Keratinocyte (primary cell): ENCODE measurements around the gene PCCA. TPM values are rescaled to one million over a fixed set of nuclear protein-coding genes. Genes with fewer than 3 reads are reported as not detected.

Source experiments
- DNase-seq: peaks from one replicate; pipeline ENCODE4 v3.0.0-alpha.2; 2011; ENCODE audit warnings: low read depth, missing footprints, low spot score
- FAIRE-seq: peaks from 2 replicates; lab custom pipeline; 2011; peaks lifted over from hg19 to GRCh38; lab: Jason Lieb, UNC
- H2AFZ ChIP-seq: 2 replicates; pipeline ENCODE4 v1.6.0; 2012; ENCODE audit warnings: low read length, control low read depth, inconsistent platforms; ENCODE audit not compliant: control insufficient read depth
- H3K27ac ChIP-seq: 2 replicates; pipeline ENCODE4 v1.5.1; 2011; ENCODE audit warnings: low read length; ENCODE audit not compliant: control insufficient read depth, insufficient read depth
- H3K27me3 ChIP-seq: 3 replicates; pipeline ENCODE4 v1.6.0; 2011; ENCODE audit warnings: low read length; ENCODE audit not compliant: control insufficient read depth, insufficient read depth; ENCODE audit errors: extremely low read depth
- H3K36me3 ChIP-seq, 2 experiments: 2 replicates in 1 of 2; 3 replicates in 1 of 2; pipeline ENCODE4 v1.5.1; 2011; ENCODE audit warnings: low read length in 2 of 2, mild to moderate bottlenecking in 1 of 2; ENCODE audit not compliant: control insufficient read depth in 2 of 2, insufficient read depth in 2 of 2; ENCODE audit errors: extremely low read depth in 1 of 2
- H3K4me1 ChIP-seq: 3 replicates; pipeline ENCODE4 v1.5.1; 2011; ENCODE audit warnings: low read length; ENCODE audit not compliant: control insufficient read depth, insufficient read depth; ENCODE audit errors: extremely low read depth
- H3K4me2 ChIP-seq: 3 replicates; pipeline ENCODE4 v1.6.0; 2011; ENCODE audit warnings: low read depth, low read length; ENCODE audit not compliant: control insufficient read depth, insufficient read depth; ENCODE audit errors: extremely low read depth
- H3K4me3 ChIP-seq, 3 experiments: fragments of 200-600 bp in 1 of 3; sonication (generic) in 1 of 3; 2 replicates in 2 of 3; 3 replicates in 1 of 3; pipeline ENCODE4 v1.5.1; 2011 to 2016; ENCODE audit warnings: low read length in 3 of 3, mild to moderate bottlenecking in 3 of 3, control low read depth in 2 of 3, inconsistent platforms in 1 of 3, low read depth in 1 of 3, mixed read lengths in 1 of 3, mixed run types in 1 of 3, moderate library complexity in 1 of 3; ENCODE audit not compliant: control insufficient read depth in 2 of 3, insufficient read depth in 2 of 3; ENCODE audit errors: extremely low read depth in 1 of 3
- H3K79me2 ChIP-seq: 2 replicates; pipeline ENCODE4 v1.6.0; 2012; ENCODE audit warnings: low read length; ENCODE audit not compliant: control insufficient read depth, insufficient read depth
- H3K9ac ChIP-seq: 3 replicates; pipeline ENCODE4 v1.6.0; 2011; ENCODE audit warnings: low read length; ENCODE audit not compliant: control insufficient read depth, insufficient read depth; ENCODE audit errors: extremely low read depth
- H3K9me1 ChIP-seq: 3 replicates; pipeline ENCODE4 v1.6.0; 2011; ENCODE audit warnings: low read length; ENCODE audit not compliant: control insufficient read depth, insufficient read depth; ENCODE audit errors: extremely low read depth
- H3K9me3 ChIP-seq: 2 replicates; pipeline ENCODE4 v1.5.1; 2012; ENCODE audit warnings: low read depth, low read length; ENCODE audit not compliant: control insufficient read depth
- H4K20me1 ChIP-seq: 3 replicates; pipeline ENCODE4 v1.6.0; 2011; ENCODE audit warnings: low read length; ENCODE audit not compliant: control insufficient read depth, insufficient read depth; ENCODE audit errors: extremely low read depth
- EZH2 ChIP-seq: IDR thresholded peaks from one replicate; pipeline ENCODE4 v1.6.1; 2012; ENCODE audit warnings: inconsistent platforms, mild to moderate bottlenecking, low read length, moderate library complexity
- dilution Hi-C: fragments of 300-500 bp; cut with MboI; formaldehyde crosslinking; loops from one replicate; pipeline ENCODE4 v1.7.0; 2020; ENCODE audit warnings: low sequenced_read_pairs; ENCODE audit not compliant: extremely low pct_ligation_motif_present
- polyA plus RNA-seq, 5 experiments: library from polyadenylated mRNA; depleted of rRNA in 3 of 5; stranded (reverse) in 3 of 5; stranded (forward) in 1 of 5; unstranded in 1 of 5; fragments of >200 nt; gene quantifications; 1 replicate in 1 of 5; 2 replicates in 3 of 5; 3 replicates in 1 of 5; pipeline versions ENCODE4 v1.2.1 to v1.2.3, GENCODE V29; 2011 to 2012; ENCODE audit warnings: missing spikeins in 2 of 5, low read depth in 1 of 5, low replicate concordance in 1 of 5
- TF ChIP-seq, protein P1 (sequence below), 3 experiments: IDR thresholded peaks in 1 of 3; conservative IDR thresholded peaks in 1 of 3; optimal IDR thresholded peaks in 1 of 3; 2 replicates in 2 of 3; 3 replicates in 1 of 3; pipeline versions ENCODE3 to v1.5.1; 2011; ENCODE audit warnings: low read length in 3 of 3, mild to moderate bottlenecking in 3 of 3, moderate library complexity in 2 of 3, control low read depth in 1 of 3, inconsistent platforms in 1 of 3; ENCODE audit not compliant: insufficient read depth in 2 of 3; ENCODE audit errors: extremely low read depth in 1 of 3

The PCCA gene
- polyA plus RNA-seq, 1 donor (not counting 4 experiments of a cell fraction or from before 2014, with no cell fraction given): 8.1 TPM

DNA sequence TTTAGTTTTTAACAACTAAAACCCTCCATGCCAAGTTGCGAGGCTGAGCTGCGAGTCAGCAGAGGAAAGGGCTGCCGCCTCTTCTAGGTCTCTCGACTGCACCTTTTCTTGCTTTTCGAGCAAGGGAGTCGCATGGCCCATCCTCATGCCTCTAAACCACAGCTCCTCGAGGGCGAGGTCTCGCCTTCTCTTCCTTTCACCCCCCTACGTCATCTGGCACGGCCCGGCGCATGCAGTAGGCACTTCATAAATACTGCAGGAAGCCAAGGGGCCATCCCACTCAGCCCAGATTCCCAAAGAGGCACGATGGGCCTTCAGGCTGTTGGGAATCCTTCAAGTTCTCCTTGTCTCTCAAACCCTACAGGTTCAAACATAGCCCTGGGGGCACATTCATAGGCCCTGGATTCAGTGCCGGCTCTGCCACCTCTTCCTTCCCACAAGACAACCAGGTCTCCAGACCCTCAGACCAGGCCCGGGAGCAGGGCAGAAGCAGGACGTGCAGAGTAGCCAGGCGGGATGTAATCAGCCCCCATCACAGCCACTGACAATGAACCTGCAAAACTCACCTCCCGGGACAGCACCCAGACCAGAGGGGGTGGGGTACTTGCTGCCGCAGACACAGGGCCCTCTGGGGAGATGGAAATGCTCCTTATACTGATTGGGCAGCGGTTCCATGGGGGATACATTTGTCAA, 458.0 kb downstream of the PCCA start:
- no peak overlapping the region for H3K4me3 ChIP-seq
- H3K79me2 ChIP-seq: no peaks in the 10 kb centered on the region
- H2AFZ ChIP-seq: peak overlapping the region; percentile 81
- no peaks in the 10 kb centered on the region for H3K9me3 ChIP-seq
- no peaks in the 10 kb centered on the region for H3K9me1 ChIP-seq
- H3K27ac ChIP-seq: no peak overlapping the region
- TF ChIP-seq, protein P1, sequence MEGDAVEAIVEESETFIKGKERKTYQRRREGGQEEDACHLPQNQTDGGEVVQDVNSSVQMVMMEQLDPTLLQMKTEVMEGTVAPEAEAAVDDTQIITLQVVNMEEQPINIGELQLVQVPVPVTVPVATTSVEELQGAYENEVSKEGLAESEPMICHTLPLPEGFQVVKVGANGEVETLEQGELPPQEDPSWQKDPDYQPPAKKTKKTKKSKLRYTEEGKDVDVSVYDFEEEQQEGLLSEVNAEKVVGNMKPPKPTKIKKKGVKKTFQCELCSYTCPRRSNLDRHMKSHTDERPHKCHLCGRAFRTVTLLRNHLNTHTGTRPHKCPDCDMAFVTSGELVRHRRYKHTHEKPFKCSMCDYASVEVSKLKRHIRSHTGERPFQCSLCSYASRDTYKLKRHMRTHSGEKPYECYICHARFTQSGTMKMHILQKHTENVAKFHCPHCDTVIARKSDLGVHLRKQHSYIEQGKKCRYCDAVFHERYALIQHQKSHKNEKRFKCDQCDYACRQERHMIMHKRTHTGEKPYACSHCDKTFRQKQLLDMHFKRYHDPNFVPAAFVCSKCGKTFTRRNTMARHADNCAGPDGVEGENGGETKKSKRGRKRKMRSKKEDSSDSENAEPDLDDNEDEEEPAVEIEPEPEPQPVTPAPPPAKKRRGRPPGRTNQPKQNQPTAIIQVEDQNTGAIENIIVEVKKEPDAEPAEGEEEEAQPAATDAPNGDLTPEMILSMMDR (optimal IDR thresholded peaks at IDR 0.05 in 1 of 3, IDR thresholded peaks at IDR 0.05 in 1 of 3, conservative IDR thresholded peaks at IDR 0.05 in 1 of 3; ENCODE audit: extremely low read depth in 1 of 3, insufficient read depth in 2 of 3, low read length in 3 of 3): no peak
- no peak for TF ChIP-seq EZH2
- H3K9ac ChIP-seq: no peak overlapping the region
- H4K20me1 ChIP-seq: no peaks in the 10 kb centered on the region
- DNase-seq: no peak
- no peaks in the 10 kb centered on the region for H3K36me3 ChIP-seq
- no peak for FAIRE-seq
- no peak overlapping the region for H3K4me2 ChIP-seq
- peaks cover 28% of the 10 kb centered on the region for H3K4me1 ChIP-seq
- dilution Hi-C loops: no loop called here
- no peaks in the 10 kb centered on the region for H3K27me3 ChIP-seq

DNA sequence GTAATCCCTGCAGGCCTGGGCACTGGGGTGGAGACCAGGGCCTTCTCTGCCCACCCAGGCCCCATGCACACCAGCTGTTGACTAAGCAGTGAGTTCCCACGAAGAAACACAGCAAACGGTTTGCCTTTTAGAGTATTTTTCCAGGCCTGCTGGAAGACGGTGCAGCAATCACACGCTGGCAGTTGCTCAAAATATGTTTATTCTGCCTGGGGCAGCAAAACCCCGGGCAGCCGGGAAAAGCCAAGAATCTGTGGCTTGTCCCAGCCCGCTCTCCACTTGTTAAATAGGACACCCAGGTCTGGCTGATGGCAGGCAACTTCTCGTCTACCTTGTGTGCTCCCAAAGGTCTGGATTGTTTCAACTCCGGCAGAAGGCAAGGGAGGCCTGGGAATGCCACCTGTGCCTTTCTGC, 458.9 kb downstream of the PCCA start:
- dilution Hi-C loops: no loop called here
- Histone ChIP-seq H3K9me3 (no peaks in the 10 kb centered on the region), H3K4me3 (peak overlapping the region in 1 of 3 experiments; percentile 10), H3K4me1 (peaks cover 19% of the 10 kb centered on the region), H3K27me3 (no peaks in the 10 kb centered on the region), H4K20me1 (no peaks in the 10 kb centered on the region), H3K4me2 (peak overlapping the region; percentile 60), H3K36me3 (no peaks in the 10 kb centered on the region), H3K9ac (peak overlapping the region; percentile 33), H2AFZ (peak overlapping the region; percentile 81), H3K27ac (no peak overlapping the region), H3K9me1 (no peaks in the 10 kb centered on the region), H3K79me2 (no peaks in the 10 kb centered on the region)
- TF ChIP-seq EZH2: no peak
- TF ChIP-seq, protein P1 (optimal IDR thresholded peaks at IDR 0.05 in 1 of 3, IDR thresholded peaks at IDR 0.05 in 1 of 3, conservative IDR thresholded peaks at IDR 0.05 in 1 of 3; ENCODE audit: extremely low read depth in 1 of 3, insufficient read depth in 2 of 3, low read length in 3 of 3): no peak
- no peak for DNase-seq
- peak; percentile 70 for FAIRE-seq
